Calu3 (cell line): ENCODE results near the gene SPEF1. TPM values are rescaled to one million over a fixed set of nuclear protein-coding genes. Genes with fewer than 3 reads are reported as not detected.

Experiments
- BruUV-seq: library from RNA; stranded (reverse); fragments of 400-500 nt; replicated peaks from 2 replicates; lab custom pipeline; 2021; lab: Mats Ljungman, UMichigan
- CTCF ChIA-PET: fragments of 300-600 bp; sonication (Branson Sonifier 250); formaldehyde crosslinking; loops from one replicate; lab custom pipeline; 2022; ENCODE audit warnings: antibody characterized with exemption; lab: Charles Lee
- DNase-seq: peaks from one replicate; pipeline ENCODE4 v3.0.0; 2022
- H3K27ac Mint-ChIP-seq: one replicate; pipeline ENCODE4 v1.8.0; 2022; ENCODE audit warnings: mixed read lengths; ENCODE audit not compliant: unreplicated experiment
- H3K27me3 Mint-ChIP-seq: one replicate; pipeline ENCODE4 v1.8.0; 2022; ENCODE audit warnings: mixed read lengths; ENCODE audit not compliant: unreplicated experiment
- H3K36me3 Mint-ChIP-seq: one replicate; pipeline ENCODE4 v1.8.0; 2022; ENCODE audit warnings: mild to moderate bottlenecking, moderate library complexity, mixed read lengths; ENCODE audit not compliant: insufficient read depth, unreplicated experiment
- H3K4me1 Mint-ChIP-seq: one replicate; pipeline ENCODE4 v1.8.0; 2022; ENCODE audit warnings: mild to moderate bottlenecking, low read depth, mixed read lengths; ENCODE audit not compliant: unreplicated experiment
- H3K4me3 Mint-ChIP-seq: one replicate; pipeline ENCODE4 v1.8.0; 2022; ENCODE audit warnings: mild to moderate bottlenecking, low read depth, moderate library complexity, mixed read lengths; ENCODE audit not compliant: unreplicated experiment
- H3K9me3 Mint-ChIP-seq: one replicate; pipeline ENCODE4 v1.8.0; 2022; ENCODE audit warnings: low read depth, mixed read lengths; ENCODE audit not compliant: unreplicated experiment
- intact Hi-C: fragments of 100-400 bp; cut with micrococcal nuclease; formaldehyde crosslinking; loops from one replicate; pipeline ENCODE4 v1.10.0; 2022; ENCODE audit not compliant: unreplicated experiment
- total RNA-seq: library from RNA; stranded (reverse); gene quantifications from 2 replicates; pipeline ENCODE4 v1.2.3, GENCODE V29; 2022
- TF ChIP-seq, protein P1 (sequence below): fragments of 200-600 bp; IDR thresholded peaks from one replicate; pipeline ENCODE4 v1.8.0; 2022; ENCODE audit warnings: antibody characterized with exemption; ENCODE audit not compliant: unreplicated experiment

SPEF1 gene
- total RNA-seq, 1 experiment from 2014 or later = 0.28 TPM

DNA sequence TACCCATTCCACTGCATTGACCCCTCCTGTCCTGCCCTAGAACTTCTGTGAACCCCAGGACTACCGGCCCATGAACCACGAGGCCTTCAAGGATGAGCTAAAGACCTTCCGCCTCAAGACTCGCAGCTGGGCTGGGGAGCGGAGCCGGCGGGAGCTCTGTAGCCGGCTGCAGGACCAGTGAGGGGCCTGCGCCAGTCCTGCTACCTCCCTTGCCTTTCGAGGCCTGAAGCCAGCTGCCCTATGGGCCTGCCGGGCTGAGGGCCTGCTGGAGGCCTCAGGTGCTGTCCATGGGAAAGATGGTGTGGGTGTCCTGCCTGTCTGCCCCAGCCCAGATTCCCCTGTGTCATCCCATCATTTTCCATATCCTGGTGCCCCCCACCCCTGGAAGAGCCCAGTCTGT lies 23.5 kb upstream of the SPEF1 start:
- no peak for DNase-seq
- Mint-ChIP-seq H3K4me1 (peaks cover 20% of the 10 kb centered on the region), H3K9me3 (no peaks in the 10 kb centered on the region), H3K36me3 (peaks cover 63% of the 10 kb centered on the region), H3K4me3 (no peak overlapping the region), H3K27ac (peak overlapping the region; percentile 82), H3K27me3 (no peaks in the 10 kb centered on the region)
- intact Hi-C loops = no loop called here
- TF ChIP-seq, protein P1, sequence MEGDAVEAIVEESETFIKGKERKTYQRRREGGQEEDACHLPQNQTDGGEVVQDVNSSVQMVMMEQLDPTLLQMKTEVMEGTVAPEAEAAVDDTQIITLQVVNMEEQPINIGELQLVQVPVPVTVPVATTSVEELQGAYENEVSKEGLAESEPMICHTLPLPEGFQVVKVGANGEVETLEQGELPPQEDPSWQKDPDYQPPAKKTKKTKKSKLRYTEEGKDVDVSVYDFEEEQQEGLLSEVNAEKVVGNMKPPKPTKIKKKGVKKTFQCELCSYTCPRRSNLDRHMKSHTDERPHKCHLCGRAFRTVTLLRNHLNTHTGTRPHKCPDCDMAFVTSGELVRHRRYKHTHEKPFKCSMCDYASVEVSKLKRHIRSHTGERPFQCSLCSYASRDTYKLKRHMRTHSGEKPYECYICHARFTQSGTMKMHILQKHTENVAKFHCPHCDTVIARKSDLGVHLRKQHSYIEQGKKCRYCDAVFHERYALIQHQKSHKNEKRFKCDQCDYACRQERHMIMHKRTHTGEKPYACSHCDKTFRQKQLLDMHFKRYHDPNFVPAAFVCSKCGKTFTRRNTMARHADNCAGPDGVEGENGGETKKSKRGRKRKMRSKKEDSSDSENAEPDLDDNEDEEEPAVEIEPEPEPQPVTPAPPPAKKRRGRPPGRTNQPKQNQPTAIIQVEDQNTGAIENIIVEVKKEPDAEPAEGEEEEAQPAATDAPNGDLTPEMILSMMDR = no peak
- no TSS peak for BruUV-seq
- CTCF ChIA-PET = no interaction called here

DNA sequence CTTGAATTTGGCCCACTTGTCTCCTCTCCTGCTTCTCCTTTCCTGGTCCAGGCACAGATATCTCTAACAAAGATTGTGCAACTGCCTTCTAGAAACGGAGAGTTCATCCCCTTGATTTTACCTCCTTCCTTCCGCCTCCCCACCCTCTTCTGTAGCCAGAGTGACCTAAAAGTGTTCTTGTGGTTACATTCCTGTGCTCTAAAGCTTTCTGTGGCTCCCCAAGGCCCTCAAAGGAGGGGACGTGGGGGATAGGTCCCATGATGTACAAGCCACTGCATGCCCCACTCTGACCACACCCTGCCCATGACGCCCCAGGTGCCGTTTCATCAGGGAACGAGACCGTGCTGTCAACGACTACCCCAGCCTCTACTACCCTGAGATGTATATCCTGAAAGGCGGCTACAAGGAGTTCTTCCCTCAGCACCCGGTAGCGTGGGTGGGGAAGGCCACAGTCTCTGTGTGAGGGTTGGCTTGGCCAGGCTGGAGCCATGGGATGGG lies 23.1 kb upstream of the SPEF1 start:
- peaks cover 20% of the 10 kb centered on the region for H3K4me1 Mint-ChIP-seq
- intact Hi-C loops = no loop called here
- H3K27me3 Mint-ChIP-seq = no peaks in the 10 kb centered on the region
- no peaks in the 10 kb centered on the region for H3K9me3 Mint-ChIP-seq
- H3K4me3 Mint-ChIP-seq = no peak overlapping the region
- CTCF ChIA-PET = no interaction called here
- TF ChIP-seq, protein P1 = no peak
- BruUV-seq = no TSS peak
- no peak for DNase-seq
- peaks cover 67% of the 10 kb centered on the region for H3K36me3 Mint-ChIP-seq
- no peak overlapping the region for H3K27ac Mint-ChIP-seq

GRCh38 chr20:3803854-3804253 lies 22.6 kb upstream of the SPEF1 start:
- BruUV-seq = no TSS peak
- H3K4me1 Mint-ChIP-seq = peaks cover 20% of the 10 kb centered on the region
- H3K4me3 Mint-ChIP-seq = no peak overlapping the region
- no peaks in the 10 kb centered on the region for H3K9me3 Mint-ChIP-seq
- H3K36me3 Mint-ChIP-seq = peaks cover 68% of the 10 kb centered on the region
- no peak overlapping the region for H3K27ac Mint-ChIP-seq
- no peak for DNase-seq
- TF ChIP-seq, protein P1 = no peak
- CTCF ChIA-PET = no interaction called here
- intact Hi-C loops = no loop called here
- H3K27me3 Mint-ChIP-seq = no peaks in the 10 kb centered on the region

DNA sequence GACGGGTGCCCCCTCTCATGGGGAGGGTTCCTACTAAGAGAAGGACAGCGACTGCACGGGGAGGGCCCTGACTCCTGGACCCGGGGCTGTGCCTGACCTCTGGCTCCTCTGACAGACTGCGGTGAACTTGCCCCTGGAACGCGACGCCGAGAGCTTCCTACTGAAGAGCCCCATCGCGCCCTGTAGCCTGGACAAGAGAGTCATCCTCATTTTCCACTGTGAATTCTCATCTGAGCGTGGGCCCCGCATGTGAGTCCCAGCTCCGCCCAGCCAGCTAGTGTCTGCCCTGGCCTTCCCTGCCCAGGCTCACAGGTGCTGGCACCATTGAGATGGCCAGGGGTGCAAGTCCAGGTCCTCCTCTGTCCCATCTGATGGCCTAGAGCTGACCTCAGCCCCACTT lies 22.0 kb upstream of the SPEF1 start:
- CTCF ChIA-PET = no interaction called here
- no TSS peak for BruUV-seq
- TF ChIP-seq, protein P1 = no peak
- no peak overlapping the region for H3K4me3 Mint-ChIP-seq
- H3K4me1 Mint-ChIP-seq = peaks cover 20% of the 10 kb centered on the region
- H3K27me3 Mint-ChIP-seq = no peaks in the 10 kb centered on the region
- no peak overlapping the region for H3K27ac Mint-ChIP-seq
- H3K9me3 Mint-ChIP-seq = no peaks in the 10 kb centered on the region
- no peak for DNase-seq
- intact Hi-C loops = no loop called here
- H3K36me3 Mint-ChIP-seq = peaks cover 68% of the 10 kb centered on the region
